H1 (cell line): ENCODE measurements around the gene ME3. TPM values are rescaled to one million over a fixed set of nuclear protein-coding genes. Genes with fewer than 3 reads are reported as not detected.

ENCODE experiments used
- CTCF ChIA-PET: fragments of 300-600 bp; sonication (Branson Sonifier 250); formaldehyde crosslinking; loops from one replicate; lab custom pipeline; 2021; ENCODE audit not compliant: partially characterized antibody; lab: Charles Lee
- POLR2A ChIA-PET: fragments of 300-600 bp; sonication (Branson Sonifier 250); formaldehyde crosslinking; loops from one replicate; lab custom pipeline; 2021; ENCODE audit warnings: inconsistent platforms; ENCODE audit not compliant: partially characterized antibody; lab: Charles Lee
- DNase-seq, 2 experiments: peaks; one replicate each; pipeline versions ENCODE4 v3.0.0 to v3.0.0-alpha.2; 2010 to 2022; ENCODE audit warnings: low spot score in 2 of 2, low read depth in 1 of 2, mixed read lengths in 1 of 2
- FAIRE-seq: peaks from 2 replicates; lab custom pipeline; 2011; peaks lifted over from hg19 to GRCh38; lab: Jason Lieb, UNC
- H2AFZ ChIP-seq: 2 replicates; pipeline ENCODE4 v1.8.1; 2012; ENCODE audit warnings: low read length, inconsistent platforms
- H2AK5ac ChIP-seq: 2 replicates; pipeline ENCODE4 v1.6.1; 2013; ENCODE audit warnings: low read depth, low read length
- H2BK120ac ChIP-seq: replicated peaks from 2 replicates; pipeline ENCODE3; 2013; ENCODE audit warnings: low read depth, low read length, inconsistent platforms
- H2BK12ac ChIP-seq: 2 replicates; pipeline ENCODE4 v1.6.1; 2013; ENCODE audit warnings: low read depth, low read length
- H2BK15ac ChIP-seq: 2 replicates; pipeline ENCODE4 v1.6.1; 2013; ENCODE audit warnings: low read length
- H2BK20ac ChIP-seq: 2 replicates; pipeline ENCODE4 v1.6.1; 2013; ENCODE audit warnings: low read length
- H2BK5ac ChIP-seq: 2 replicates; pipeline ENCODE4 v1.6.1; 2013; ENCODE audit warnings: low read depth, low read length
- H3K14ac ChIP-seq: 2 replicates; pipeline ENCODE4 v1.6.1; 2013; ENCODE audit warnings: inconsistent platforms; ENCODE audit not compliant: insufficient read length
- H3K18ac ChIP-seq: 2 replicates; pipeline ENCODE4 v1.6.1; 2013; ENCODE audit warnings: low read length; ENCODE audit errors: extremely low read depth
- H3K23ac ChIP-seq: 2 replicates; pipeline ENCODE4 v1.6.1; 2013; ENCODE audit warnings: inconsistent platforms; ENCODE audit not compliant: insufficient read length
- H3K23me2 ChIP-seq: 2 replicates; pipeline ENCODE4 v1.6.1; 2013; ENCODE audit warnings: low read depth, low read length
- H3K27ac ChIP-seq: 2 replicates; pipeline ENCODE4 v1.6.1; 2011; ENCODE audit warnings: low read depth, low read length, inconsistent platforms
- H3K27me3 ChIP-seq, 4 experiments: replicated peaks in 1 of 4; 1 replicate in 1 of 4; 2 replicates in 3 of 4; pipeline versions ENCODE4 v1.6.1 to v1.8.1; 2011 to 2013; ENCODE audit warnings: low read length in 3 of 4, mild to moderate bottlenecking in 3 of 4, inconsistent platforms in 2 of 4, mixed read lengths in 2 of 4, moderate library complexity in 1 of 4; ENCODE audit not compliant: control insufficient read depth in 3 of 4, insufficient read depth in 3 of 4; ENCODE audit errors: extremely low read depth in 1 of 4
- H3K36me3 ChIP-seq, 4 experiments: 2 replicates each; pipeline versions ENCODE4 v1.6.1 to v1.8.1; 2011 to 2013; ENCODE audit warnings: mild to moderate bottlenecking in 4 of 4, low read length in 3 of 4, moderate library complexity in 2 of 4, control low read depth in 1 of 4, inconsistent platforms in 1 of 4; ENCODE audit not compliant: insufficient read depth in 4 of 4, control insufficient read depth in 2 of 4
- H3K4ac ChIP-seq: replicated peaks from 2 replicates; pipeline ENCODE3; 2013; ENCODE audit warnings: low read length, low read depth, mixed read lengths, inconsistent platforms; ENCODE audit not compliant: insufficient read length
- H3K4me1 ChIP-seq, 4 experiments: replicated peaks in 1 of 4; 1 replicate in 1 of 4; 2 replicates in 3 of 4; pipeline versions ENCODE4 v1.6.1 to v1.8.1; 2011 to 2013; ENCODE audit warnings: low read length in 3 of 4, inconsistent platforms in 2 of 4, mixed read lengths in 1 of 4; ENCODE audit not compliant: insufficient read depth in 4 of 4, control insufficient read depth in 3 of 4
- H3K4me2 ChIP-seq, 2 experiments: 2 replicates each; pipeline versions ENCODE4 v1.6.1 to v1.8.1; 2011 to 2013; ENCODE audit warnings: low read depth in 2 of 2, low read length in 2 of 2, control low read depth in 1 of 2, inconsistent platforms in 1 of 2, mild to moderate bottlenecking in 1 of 2; ENCODE audit not compliant: insufficient read depth in 1 of 2
- H3K4me3 ChIP-seq, 4 experiments: fragments of 200-600, 300-600 bp in 1 of 4; sonication (generic), shearing (Covaris generic), sonication (Bioruptor Twin) in 1 of 4; 2 replicates each; pipeline versions ENCODE4 v1.5.1 to v1.8.1; 2011 to 2016; ENCODE audit warnings: low read length in 4 of 4, low read depth in 3 of 4, control low read depth in 2 of 4, inconsistent platforms in 2 of 4, mild to moderate bottlenecking in 2 of 4, mixed read lengths in 1 of 4, moderate library complexity in 1 of 4; ENCODE audit not compliant: insufficient read depth in 2 of 4; ENCODE audit errors: extremely low read depth in 1 of 4
- H3K56ac ChIP-seq: replicated peaks from 2 replicates; pipeline ENCODE3; 2013; ENCODE audit warnings: low read depth, mild to moderate bottlenecking, mixed read lengths, low read length, inconsistent platforms; ENCODE audit not compliant: insufficient read length
- H3K79me1 ChIP-seq: 2 replicates; pipeline ENCODE4 v1.6.1; 2013; ENCODE audit warnings: low read depth, low read length, control low read depth
- H3K79me2 ChIP-seq, 2 experiments: 2 replicates each; pipeline versions ENCODE4 v1.6.1 to v1.8.1; 2012 to 2013; ENCODE audit warnings: low read length in 2 of 2, mild to moderate bottlenecking in 2 of 2, inconsistent platforms in 1 of 2; ENCODE audit not compliant: insufficient read depth in 2 of 2, control insufficient read depth in 1 of 2
- H3K9ac ChIP-seq, 4 experiments: replicated peaks in 1 of 4; 1 replicate in 1 of 4; 2 replicates in 3 of 4; pipeline versions ENCODE4 v1.6.1 to v1.8.1; 2011 to 2013; ENCODE audit warnings: low read depth in 3 of 4, low read length in 3 of 4, control low read depth in 2 of 4, mild to moderate bottlenecking in 2 of 4, moderate library complexity in 2 of 4, inconsistent platforms in 1 of 4; ENCODE audit errors: extremely low read depth in 1 of 4
- H3K9me3 ChIP-seq, 2 experiments: 2 replicates each; pipeline versions ENCODE4 v1.6.1 to v1.8.1; 2012 to 2013; ENCODE audit warnings: mild to moderate bottlenecking in 2 of 2, moderate library complexity in 2 of 2, control low read depth in 1 of 2, inconsistent platforms in 1 of 2, low read depth in 1 of 2, low read length in 1 of 2, mixed read lengths in 1 of 2; ENCODE audit not compliant: insufficient read depth in 2 of 2
- H4K20me1 ChIP-seq, 2 experiments: replicated peaks in 1 of 2; 2 replicates each; pipeline versions ENCODE3 to v1.8.1; 2011 to 2013; ENCODE audit warnings: inconsistent platforms in 2 of 2, low read length in 2 of 2, mild to moderate bottlenecking in 1 of 2; ENCODE audit not compliant: insufficient read depth in 2 of 2, control insufficient read depth in 1 of 2
- H4K5ac ChIP-seq: 2 replicates; pipeline ENCODE4 v1.6.1; 2013; ENCODE audit warnings: low read length, low read depth, mixed read lengths, inconsistent platforms; ENCODE audit not compliant: insufficient read length
- H4K8ac ChIP-seq: 2 replicates; pipeline ENCODE4 v1.8.0; 2013; ENCODE audit warnings: mild to moderate bottlenecking, moderate library complexity, low read length, inconsistent platforms; ENCODE audit not compliant: insufficient read depth; ENCODE audit errors: extremely low read depth
- H4K91ac ChIP-seq: replicated peaks from 2 replicates; pipeline ENCODE3; 2013; ENCODE audit warnings: low read length, mixed read lengths, inconsistent platforms; ENCODE audit not compliant: insufficient read length
- CEBPB ChIP-seq: IDR thresholded peaks from 2 replicates; pipeline ENCODE4 v1.6.1; 2012; ENCODE audit warnings: low read depth, low read length
- CTBP2 ChIP-seq: IDR thresholded peaks from 2 replicates; pipeline ENCODE4 v1.7.0; 2011; ENCODE audit warnings: borderline replicate concordance, mild to moderate bottlenecking, moderate library complexity, mixed read lengths, low read length; ENCODE audit not compliant: insufficient read depth, insufficient read length
- GABPA ChIP-seq: IDR thresholded peaks from 2 replicates; pipeline ENCODE4 v1.6.1; 2011; ENCODE audit warnings: mild to moderate bottlenecking, low read length, moderate library complexity, borderline replicate concordance; ENCODE audit not compliant: insufficient read depth
- TCF12 ChIP-seq: IDR thresholded peaks from 2 replicates; pipeline ENCODE4 v1.6.1; 2011; ENCODE audit warnings: low read depth, mild to moderate bottlenecking, low read length
- WGBS, 2 experiments: shearing (Covaris generic) in 1 of 2; methylation state at CpG; one replicate each; pipeline versions ENCODE4 v1.1.6 to v1.1.7; 2013 to 2015; ENCODE audit warnings: low lambda C conversion rate in 2 of 2, mixed read lengths in 2 of 2, inconsistent platforms in 1 of 2, low coverage in 1 of 2, missing lambda C conversion rate in 1 of 2; ENCODE audit not compliant: insufficient replicate concordance in 2 of 2, insufficient coverage in 1 of 2, insufficient read length in 1 of 2; ENCODE audit errors: extremely low coverage in 1 of 2, missing lambda C conversion rate in 1 of 2; 5-methylcytosine and 5-hydroxymethylcytosine counted together
- polyA plus RNA-seq, 7 experiments: library from polyadenylated mRNA; depleted of rRNA in 3 of 7; stranded (reverse) in 5 of 7; unstranded in 2 of 7; fragments of >200 nt in 5 of 7; fragments of 200-250 nt in 2 of 7; gene quantifications; 1 replicate in 5 of 7; 2 replicates in 1 of 7; 4 replicates in 1 of 7; pipeline versions ENCODE4 v1.2.1 to v1.2.3, GENCODE V29; 2011 to 2013; ENCODE audit warnings: missing spikeins in 2 of 7, mixed read lengths in 2 of 7
- total RNA-seq: library from RNA; stranded (reverse); fragmentation: NEBNext Ultra II Directional; extraction: Animal tissue kit (Norgen Biotek cat#: 25700); gene quantifications from 2 replicates; pipeline ENCODE4 v1.2.1, GENCODE V29; 2021
- TF ChIP-seq, protein P1 (sequence below): IDR thresholded peaks from 2 replicates; pipeline ENCODE4 v1.6.1; 2012; ENCODE audit warnings: inconsistent platforms

ME3 gene
- total and polyA plus RNA-seq, 2 of the 8 experiments (the other 6 are each of a cell fraction or from before 2014, with no cell fraction given) = 1.5 to 2.8 TPM

DNA sequence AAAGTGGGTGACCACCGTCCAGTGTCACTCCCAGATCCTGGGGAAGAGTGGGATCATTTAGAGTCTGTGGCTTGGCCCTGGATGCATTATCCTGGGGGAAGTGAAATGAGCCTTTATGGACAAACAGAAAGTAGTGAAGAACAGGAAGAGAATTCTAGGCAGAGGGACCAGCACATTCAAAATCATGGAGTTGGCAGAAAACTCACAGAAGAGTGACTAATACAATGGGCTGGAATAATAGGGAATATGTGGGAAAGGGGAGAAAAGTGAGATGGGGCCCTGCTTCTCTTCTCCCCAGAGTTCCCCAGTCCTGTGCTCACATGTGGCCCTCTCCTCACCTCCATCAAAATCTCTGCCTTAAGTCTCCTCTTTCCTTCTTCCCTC, 213.4 kb downstream of the ME3 start:
- DNase-seq = no peak
- H4K91ac ChIP-seq = no peak overlapping the region
- no peak overlapping the region for H3K14ac ChIP-seq
- H3K4me3 ChIP-seq = no peak overlapping the region
- FAIRE-seq = no peak
- H2BK20ac ChIP-seq = no peak overlapping the region
- no peak overlapping the region for H2BK120ac ChIP-seq
- H3K23me2 ChIP-seq = no peaks in the 10 kb centered on the region; the same call in 1 of the 2 replicates
- H2BK5ac ChIP-seq = no peak overlapping the region
- H2AFZ ChIP-seq = no peak overlapping the region
- no peak overlapping the region for H3K27ac ChIP-seq
- no peaks in the 10 kb centered on the region for H3K79me1 ChIP-seq
- no peak overlapping the region for H3K4me2 ChIP-seq
- no peak overlapping the region for H2BK12ac ChIP-seq
- no peak overlapping the region for H4K8ac ChIP-seq
- no peak overlapping the region for H3K23ac ChIP-seq
- POLR2A ChIA-PET = no interaction called here
- H2AK5ac ChIP-seq = no peak overlapping the region
- H3K9me3 ChIP-seq = no peaks in the 10 kb centered on the region
- H4K5ac ChIP-seq = no peak overlapping the region
- H3K56ac ChIP-seq = no peak overlapping the region
- no peaks in the 10 kb centered on the region for H3K36me3 ChIP-seq
- H3K4ac ChIP-seq = no peak overlapping the region
- CTCF ChIA-PET = interaction anchor here (1.0 to 10.5 kb wide), 5 partner anchors 11 to 322 kb away, joined by 4 to 60 read pairs (median 22); no protein-coding TSS in a partner anchor
- peaks cover 0 to 4% (median 0%) of the 10 kb centered on the region in 4 experiments; a peak in 2 of 7 replicates for H3K4me1 ChIP-seq
- H3K79me2 ChIP-seq = no peaks in the 10 kb centered on the region
- H3K9ac ChIP-seq = no peak overlapping the region
- peaks cover 0 to 4% of the 10 kb centered on the region in 2 experiments for H4K20me1 ChIP-seq
- H2BK15ac ChIP-seq = no peak overlapping the region
- no peak overlapping the region for H3K18ac ChIP-seq
- WGBS, 2 experiments = 86% methylated on average over 1 of the region's 1 CpG; no CpG with 5 or more reads in 1 of the 2 experiments
- no peaks in the 10 kb centered on the region for H3K27me3 ChIP-seq
- no peak for TF ChIP-seq CTBP2
- TF ChIP-seq CEBPB = no peak
- TF ChIP-seq TCF12 = no peak
- no peak for TF ChIP-seq GABPA
- TF ChIP-seq, protein P1, sequence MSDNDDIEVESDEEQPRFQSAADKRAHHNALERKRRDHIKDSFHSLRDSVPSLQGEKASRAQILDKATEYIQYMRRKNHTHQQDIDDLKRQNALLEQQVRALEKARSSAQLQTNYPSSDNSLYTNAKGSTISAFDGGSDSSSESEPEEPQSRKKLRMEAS = no peak
